HPDE6-E6E7 (cell line): ENCODE results near the gene ATPAF1.

ENCODE experiments used
- DNase-seq: peaks from one replicate; pipeline ENCODE4 v3.0.0; 2011; ENCODE audit warnings: missing footprints; ENCODE audit errors: extremely low spot score

The ATPAF1 gene

GRCh38 chr1:46616277-46617107 lies 51.7 kb downstream of the ATPAF1 start, which contains the start of gene MOB3C:
Gene MOB3C (minus strand): TSS chr1:46616811. CDS start chr1:46613321, 3,490 bp downstream.
- peak; percentile 64 for DNase-seq

- no peak for DNase-seq
These were observed 52.4 kb downstream of the ATPAF1 start for GRCh38 chr1:46615735-46616134.

- DNase-seq: no peak
These were observed 53.1 kb downstream of the ATPAF1 start for GRCh38 chr1:46615088-46615487.

- no peak for DNase-seq
These were observed 53.6 kb downstream of the ATPAF1 start for GRCh38 chr1:46614604-46614984.

GRCh38 chr1:46613661-46614603 lies 54.2 kb downstream of the ATPAF1 start:
- DNase-seq: no peak

GRCh38 chr1:46612937-46613660 lies 55.1 kb downstream of the ATPAF1 start:
- no peak for DNase-seq

GRCh38 chr1:46611691-46612221 lies 56.4 kb downstream of the ATPAF1 start:
- peak; percentile 89 for DNase-seq

GRCh38 chr1:46607345-46608130 lies 60.6 kb downstream of the ATPAF1 start:
- no peak for DNase-seq

- no peak for DNase-seq
These were observed 61.8 kb downstream of the ATPAF1 start for GRCh38 chr1:46606255-46606965.

- no peak for DNase-seq
These were observed 62.9 kb downstream of the ATPAF1 start for GRCh38 chr1:46605232-46605631.

GRCh38 chr1:46603858-46604549 lies 64.2 kb downstream of the ATPAF1 start, which contains the start of gene MKNK1:
Gene MKNK1 (minus strand): TSS chr1:46604268. CDS start chr1:46583327, 20,941 bp downstream.
- DNase-seq: peak; percentile 97

- DNase-seq: no peak
These were observed 64.7 kb downstream of the ATPAF1 start for GRCh38 chr1:46603481-46603857.

GRCh38 chr1:46601257-46602007 lies 66.7 kb downstream of the ATPAF1 start:
- DNase-seq: no peak

GRCh38 chr1:46599059-46599970 lies 68.8 kb downstream of the ATPAF1 start:
- DNase-seq: no peak

GRCh38 chr1:46596846-46597245 lies 71.3 kb downstream of the ATPAF1 start:
- no peak for DNase-seq

GRCh38 chr1:46596036-46596435 lies 72.1 kb downstream of the ATPAF1 start:
- DNase-seq: no peak

GRCh38 chr1:46595127-46595526 lies 73.0 kb downstream of the ATPAF1 start:
- no peak for DNase-seq

GRCh38 chr1:46594063-46594462 lies 74.1 kb downstream of the ATPAF1 start:
- DNase-seq: no peak
